GM21423 (cell line): ENCODE results near the gene CACNA1C.

ENCODE experiments used
- ATAC-seq: cut with Tn5 transposase; IDR thresholded peaks from one replicate; pipeline ENCODE4 v1.9.1; 2021; ENCODE audit warnings: mild to moderate bottlenecking, moderate library complexity; ENCODE audit not compliant: unreplicated experiment

The CACNA1C gene

GRCh38 chr12:2649201-2650030 is 596.6 kb downstream of the CACNA1C start:
- no peak for ATAC-seq

DNA sequence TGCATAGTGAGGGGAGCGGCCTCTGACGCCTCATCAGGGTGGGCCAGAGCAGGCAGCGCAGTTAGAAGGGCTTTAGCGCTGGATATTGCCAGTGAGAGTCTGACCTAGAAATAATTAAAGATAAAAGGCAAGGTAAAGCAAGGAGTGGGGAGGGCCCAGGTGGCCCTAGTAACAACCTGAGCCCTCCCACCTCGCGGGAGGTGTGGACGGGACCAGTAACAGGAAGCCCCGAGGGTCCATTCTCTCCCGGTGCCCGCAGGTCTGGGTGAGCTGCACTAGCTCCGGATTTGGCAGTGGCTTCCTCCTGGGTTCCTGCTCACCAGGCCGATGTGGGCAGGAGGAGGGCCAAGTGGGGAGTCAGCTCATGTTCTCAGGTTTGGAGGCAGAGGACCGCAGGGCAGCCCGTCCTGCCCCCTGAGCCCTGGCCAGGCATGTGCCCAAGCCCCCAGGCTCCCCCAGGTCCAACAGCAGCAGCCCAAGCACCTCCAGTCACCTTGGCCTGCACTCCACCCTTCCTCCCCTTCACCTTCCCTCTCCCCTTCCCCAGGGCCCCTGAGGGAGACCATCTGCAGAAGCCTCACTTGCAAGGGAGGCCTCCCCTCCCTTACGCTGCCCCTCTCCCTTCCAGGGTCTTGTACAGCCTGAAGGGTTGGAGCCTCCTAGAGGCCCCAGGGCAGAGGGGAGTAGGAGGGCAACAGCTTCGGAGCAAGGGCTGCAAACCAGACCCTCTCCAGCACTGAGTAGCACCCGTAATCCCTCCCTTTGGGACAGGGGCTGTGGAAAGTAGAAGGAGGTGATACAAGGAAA is 597.7 kb downstream of the CACNA1C start:
- ATAC-seq: no peak

DNA sequence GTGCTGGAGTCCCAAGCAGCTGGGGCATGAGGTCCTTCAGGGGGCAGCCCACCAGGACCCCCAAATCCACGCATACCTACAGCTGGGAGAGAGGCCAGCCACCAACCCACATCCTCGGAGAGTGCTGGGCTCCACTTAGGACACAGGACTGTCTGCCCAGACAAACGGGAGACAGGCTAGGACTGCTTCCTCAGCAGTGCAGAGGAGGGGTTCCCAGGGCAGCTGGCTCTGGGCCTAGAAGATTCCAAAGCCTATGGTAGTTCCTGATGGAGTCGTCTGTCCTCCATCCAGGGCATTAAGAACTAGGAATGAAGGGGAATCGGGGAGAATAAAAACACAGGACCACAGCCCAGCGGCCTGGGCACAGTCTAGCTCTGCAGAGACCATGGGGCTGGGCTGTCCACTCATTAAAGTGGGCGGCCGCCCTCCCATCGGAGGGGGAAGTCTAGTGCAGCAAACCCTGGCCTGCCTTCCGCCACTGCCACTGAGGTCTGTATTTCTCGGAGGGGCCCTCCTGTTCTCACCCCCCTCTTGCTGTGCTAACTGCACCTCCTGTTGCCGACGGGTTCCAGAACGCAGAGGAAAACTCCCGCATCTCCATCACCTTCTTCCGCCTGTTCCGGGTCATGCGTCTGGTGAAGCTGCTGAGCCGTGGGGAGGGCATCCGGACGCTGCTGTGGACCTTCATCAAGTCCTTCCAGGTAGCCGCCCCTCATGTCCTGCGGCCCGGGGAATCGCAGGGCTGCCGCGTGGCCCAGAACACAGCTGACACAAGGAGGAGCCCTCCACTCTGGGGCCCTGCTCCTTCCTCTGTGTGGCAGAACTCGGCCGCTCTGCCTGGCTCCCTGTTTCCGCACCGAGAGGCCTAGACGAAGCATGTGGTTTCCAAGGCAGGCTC is 598.5 kb downstream of the CACNA1C start:
- ATAC-seq: no peak

GRCh38 chr12:2652011-2652400 is 599.2 kb downstream of the CACNA1C start:
- ATAC-seq: no peak

- ATAC-seq: no peak
Observed at GRCh38 chr12:2652401-2653081, 599.8 kb downstream of the CACNA1C start.

GRCh38 chr12:2653461-2653965 is 600.7 kb downstream of the CACNA1C start:
- no peak for ATAC-seq

GRCh38 chr12:2654311-2654710 is 601.5 kb downstream of the CACNA1C start:
- no peak for ATAC-seq

DNA sequence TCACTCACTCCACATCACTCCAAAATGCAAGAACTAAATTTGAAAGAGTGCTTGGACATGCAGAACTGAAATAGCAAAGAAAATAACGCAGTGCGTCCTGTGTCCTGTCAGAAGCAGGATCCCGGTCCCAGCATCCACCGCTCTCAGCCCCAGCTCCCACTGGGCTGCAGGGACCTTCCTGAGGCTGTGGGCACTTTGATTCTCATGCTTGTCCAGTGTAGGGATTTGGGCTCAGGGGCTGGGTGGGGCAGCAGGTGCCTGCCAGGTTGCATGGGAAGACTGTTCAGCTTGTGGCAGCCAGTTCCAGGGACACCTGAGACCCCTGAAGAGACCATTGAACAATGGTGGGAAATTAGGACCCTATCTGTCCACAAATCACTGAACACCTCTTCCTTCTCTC is 602.0 kb downstream of the CACNA1C start:
- no peak for ATAC-seq

GRCh38 chr12:2662524-2662923 is 609.7 kb downstream of the CACNA1C start:
- ATAC-seq: no peak

DNA sequence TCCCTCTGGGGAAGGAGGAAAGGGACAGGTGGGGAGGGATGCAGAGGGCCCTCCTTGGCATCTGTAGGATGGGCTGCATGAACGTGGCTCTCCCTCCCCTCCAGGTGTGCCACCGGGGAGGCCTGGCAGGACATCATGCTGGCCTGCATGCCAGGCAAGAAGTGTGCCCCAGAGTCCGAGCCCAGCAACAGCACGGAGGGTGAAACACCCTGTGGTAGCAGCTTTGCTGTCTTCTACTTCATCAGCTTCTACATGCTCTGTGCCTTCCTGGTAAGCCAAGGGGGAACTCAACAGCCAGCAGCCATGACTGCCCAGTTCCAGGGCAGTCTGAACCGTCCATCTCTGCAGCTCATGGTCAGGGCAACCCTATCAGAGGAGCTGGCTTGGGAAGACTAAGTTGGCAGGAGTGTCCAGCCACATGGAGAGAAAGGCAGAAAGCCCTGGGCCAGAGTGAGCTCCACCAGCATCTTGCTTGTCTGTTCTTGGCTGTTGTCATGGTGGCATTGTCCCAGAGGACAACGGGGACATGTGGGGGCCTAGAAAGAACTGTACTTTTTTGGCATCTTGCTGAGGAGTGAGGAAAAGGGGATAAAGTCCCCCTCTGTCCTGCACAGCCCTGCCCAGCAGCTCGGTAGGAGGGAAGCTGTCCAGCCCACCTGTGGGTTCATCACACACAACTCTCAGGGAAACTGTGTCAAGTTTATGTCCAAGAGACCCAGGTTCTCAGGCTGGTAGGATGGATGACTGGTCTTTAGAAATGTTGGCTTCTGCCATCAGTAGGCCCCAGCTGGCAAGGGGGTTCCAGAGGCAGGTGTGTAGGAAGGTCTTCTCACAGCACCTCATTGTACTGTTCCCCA is 612.2 kb downstream of the CACNA1C start:
- ATAC-seq: no peak

GRCh38 chr12:2666411-2666810 is 613.6 kb downstream of the CACNA1C start:
- no peak for ATAC-seq

- ATAC-seq: no peak
Observed at GRCh38 chr12:2666846-2667245, 614.1 kb downstream of the CACNA1C start.

GRCh38 chr12:2667716-2668440 is 615.1 kb downstream of the CACNA1C start:
- no peak for ATAC-seq

DNA sequence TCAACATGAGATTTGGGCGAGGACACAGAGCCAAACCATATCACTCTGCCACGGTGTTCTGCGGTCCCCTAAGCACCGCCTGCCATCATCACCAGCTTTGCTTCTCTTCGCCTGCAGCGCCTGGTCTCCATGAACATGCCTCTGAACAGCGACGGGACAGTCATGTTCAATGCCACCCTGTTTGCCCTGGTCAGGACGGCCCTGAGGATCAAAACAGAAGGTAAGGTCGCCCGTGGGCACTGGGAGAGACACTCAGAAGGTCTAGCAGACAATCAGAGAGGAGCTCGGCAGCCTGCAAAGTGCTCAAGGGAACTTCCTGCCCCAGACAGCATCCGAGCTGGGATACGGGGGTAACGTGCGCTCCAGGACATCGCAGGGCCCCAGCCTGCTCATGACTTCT is 616.0 kb downstream of the CACNA1C start:
- ATAC-seq: no peak

DNA sequence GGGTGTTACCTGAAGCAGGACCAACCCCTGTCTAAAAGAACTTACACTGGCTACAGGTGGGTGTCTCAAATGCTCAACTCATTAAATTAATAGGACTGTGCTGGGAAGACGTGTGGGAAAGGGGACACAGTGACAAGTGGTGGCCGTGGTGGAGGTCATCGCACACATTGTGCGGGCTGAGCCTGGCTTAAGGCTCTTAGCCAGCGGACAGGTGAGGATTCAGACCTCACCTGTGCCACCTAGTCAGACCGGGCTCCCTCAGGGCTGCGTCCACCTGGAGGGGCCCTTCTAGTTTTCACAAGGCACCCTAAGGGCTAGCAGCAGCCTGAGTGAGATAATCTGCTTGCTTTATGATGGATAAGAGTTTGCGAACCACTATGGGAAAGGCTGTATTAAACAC is 616.8 kb downstream of the CACNA1C start:
- ATAC-seq: no peak

DNA sequence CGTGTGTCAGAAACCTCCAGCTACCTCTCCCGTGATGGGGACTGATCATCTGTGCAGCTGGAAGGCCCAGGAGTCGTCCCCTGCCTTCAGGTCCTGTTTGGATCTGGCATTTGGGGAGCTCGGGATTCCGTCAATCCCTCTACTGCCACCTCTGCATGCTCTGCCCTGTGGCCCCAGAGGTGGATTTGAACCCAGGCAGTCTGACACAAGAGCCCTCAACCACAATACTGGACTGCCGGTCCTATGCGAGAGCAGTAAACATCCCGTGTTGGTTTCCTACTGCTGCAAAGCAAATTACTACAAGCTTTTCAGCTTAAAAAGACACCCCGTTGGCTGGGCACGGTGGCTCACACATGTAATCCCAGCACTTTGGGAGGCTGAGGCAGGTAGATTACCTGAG is 620.1 kb downstream of the CACNA1C start:
- ATAC-seq: no peak

- ATAC-seq: no peak
Observed at GRCh38 chr12:2673966-2674810, 621.4 kb downstream of the CACNA1C start.

GRCh38 chr12:2675776-2676175 is 623.0 kb downstream of the CACNA1C start:
- ATAC-seq: no peak
